Type B pancreatic cell (in vitro differentiated cells): Measurements from ENCODE around the gene MASP2. TPM values are rescaled to one million over a fixed set of nuclear protein-coding genes. Genes with fewer than 3 reads are reported as not detected.
"Not testable (repeated sequence)": the region's sequence is repeated elsewhere in the genome, so short reads cannot be mapped to it uniquely, and the experiment has no call there.

Experiments
- DNase-seq: peaks from one replicate; pipeline ENCODE4 v3.0.0; 2021; ENCODE audit warnings: mixed read lengths; ENCODE audit not compliant: unreplicated experiment; ENCODE audit errors: extremely low spot score
- H3K27ac Mint-ChIP-seq: 2 replicates; pipeline ENCODE4 v1.8.0; 2021; ENCODE audit warnings: mild to moderate bottlenecking, mixed read lengths
- H3K27me3 Mint-ChIP-seq: 2 replicates; pipeline ENCODE4 v1.8.0; 2021; ENCODE audit warnings: mixed read lengths
- H3K36me3 Mint-ChIP-seq: 2 replicates; pipeline ENCODE4 v1.8.0; 2021; ENCODE audit warnings: mixed read lengths
- H3K4me1 Mint-ChIP-seq: one replicate; pipeline ENCODE4 v1.8.0; 2021; ENCODE audit warnings: mixed read lengths; ENCODE audit not compliant: unreplicated experiment
- H3K4me3 Mint-ChIP-seq: 2 replicates; pipeline ENCODE4 v1.8.0; 2021; ENCODE audit warnings: mild to moderate bottlenecking, mixed read lengths
- H3K9me3 Mint-ChIP-seq: 2 replicates; pipeline ENCODE4 v1.8.0; 2021; ENCODE audit warnings: mixed read lengths
- CTCF ChIP-seq: fragments of 200-600 bp; sonication (generic); conservative IDR thresholded peaks from 2 replicates; pipeline ENCODE4 v1.5.0; 2021; ENCODE audit warnings: antibody characterized with exemption, mild to moderate bottlenecking
- total RNA-seq: library from RNA; stranded (reverse); gene quantifications from 2 replicates; pipeline ENCODE4 v1.2.1, GENCODE V29; 2021; ENCODE audit warnings: low replicate concordance

MASP2 gene
- total RNA-seq, 1 donor from 2014 or later: 0.34 TPM

- Mint-ChIP-seq H3K27ac (no peak overlapping the region), H3K27me3 (no peaks in the 10 kb centered on the region), H3K4me3 (no peak overlapping the region), H3K36me3 (peaks cover 40% of the 10 kb centered on the region), H3K9me3 (no peaks in the 10 kb centered on the region), H3K4me1 (no peaks in the 10 kb centered on the region)
- no peak for TF ChIP-seq CTCF
- no peak for DNase-seq
Observed at GRCh38 chr1:11024154-11024873, 22.7 kb downstream of the MASP2 start.

- peaks cover 47% of the 10 kb centered on the region for H3K36me3 Mint-ChIP-seq
Observed at GRCh38 chr1:11023201-11023600, 23.8 kb downstream of the MASP2 start.

GRCh38 chr1:11019971-11020370 lies 27.1 kb downstream of the MASP2 start:
- peaks cover 42% of the 10 kb centered on the region for H3K36me3 Mint-ChIP-seq
- H3K9me3 Mint-ChIP-seq: no peaks in the 10 kb centered on the region
- no peak overlapping the region for H3K27ac Mint-ChIP-seq
- DNase-seq: no peak
- no peak for TF ChIP-seq CTCF
- no peak overlapping the region for H3K4me3 Mint-ChIP-seq
- no peaks in the 10 kb centered on the region for H3K27me3 Mint-ChIP-seq
- H3K4me1 Mint-ChIP-seq: no peaks in the 10 kb centered on the region

More at GRCh38 chr1:11023201-11023600, 23.8 kb downstream of the MASP2 start:
- Mint-ChIP-seq H3K27ac (no peak overlapping the region), H3K4me3 (no peak overlapping the region), H3K27me3 (no peaks in the 10 kb centered on the region), H3K9me3 (no peaks in the 10 kb centered on the region), H3K4me1 (no peaks in the 10 kb centered on the region)
- no peak for DNase-seq
- TF ChIP-seq CTCF: no peak

- not testable (repeated sequence) for H3K27me3 Mint-ChIP-seq, H3K27ac Mint-ChIP-seq, DNase-seq, H3K4me1 Mint-ChIP-seq, H3K9me3 Mint-ChIP-seq, H3K4me3 Mint-ChIP-seq
- H3K36me3 Mint-ChIP-seq: peaks cover 41% of the 10 kb centered on the region
Observed at GRCh38 chr1:11019358-11019757, 27.7 kb downstream of the MASP2 start.

GRCh38 chr1:11013160-11013531 lies 33.9 kb downstream of the MASP2 start:
- H3K27me3 Mint-ChIP-seq: no peaks in the 10 kb centered on the region
- H3K4me1 Mint-ChIP-seq: peaks cover 11% of the 10 kb centered on the region
- DNase-seq: no peak
- TF ChIP-seq CTCF: no peak
- H3K27ac Mint-ChIP-seq: peak overlapping the region; percentile 89
- peaks cover 21% of the 10 kb centered on the region for H3K36me3 Mint-ChIP-seq
- no peaks in the 10 kb centered on the region for H3K9me3 Mint-ChIP-seq
- peak overlapping the region; percentile 91 for H3K4me3 Mint-ChIP-seq

GRCh38 chr1:11012260-11013159 lies 34.5 kb downstream of the MASP2 start, which contains the start of gene TARDBP:
TSS of gene TARDBP (plus strand) at chr1:11012654. CDS start at chr1:11013728, 1,074 bp downstream.
- H3K4me1 Mint-ChIP-seq: peaks cover 11% of the 10 kb centered on the region
- H3K36me3 Mint-ChIP-seq: peaks cover 21% of the 10 kb centered on the region
- TF ChIP-seq CTCF: no peak
- peak within 1 kb of the TSS; percentile 92 for H3K4me3 Mint-ChIP-seq
- H3K27ac Mint-ChIP-seq: peak within 1 kb of the TSS; percentile 98
- peak; percentile 92 for DNase-seq
- H3K27me3 Mint-ChIP-seq: no peaks in the 10 kb centered on the region
- no peaks in the 10 kb centered on the region for H3K9me3 Mint-ChIP-seq
